Measurements from ENCODE around the gene CCDC14. TPM values are rescaled to one million over a fixed set of nuclear protein-coding genes. Genes with fewer than 3 reads are reported as not detected.

CCDC14 gene
- total RNA-seq, 1 experiment from 2014 or later = 30.8 TPM

GRCh38 chr3:123869165-123869564 lies 91.9 kb downstream of the CCDC14 start:
- DNase-seq (ENCODE audit: extremely low read depth, low read depth) = no peak

GRCh38 chr3:123864706-123865105 lies 96.3 kb downstream of the CCDC14 start:
- DNase-seq (ENCODE audit: extremely low read depth, low read depth) = no peak

Other genes starting within 250 kb of the CCDC14 start
- not detected in 2 replicates for gene MYLK, start 76.9 kb downstream of the CCDC14 start, total RNA-seq (2014; rRNA removed; shearing (Covaris generic))
- not detected in 2 replicates for gene ROPN1, start 30.9 kb upstream of the CCDC14 start, total RNA-seq (2014; rRNA removed; shearing (Covaris generic))
- 1.1 and 1.3 TPM in 2 replicates for gene KALRN, start 72.1 kb upstream of the CCDC14 start, total RNA-seq (2014; rRNA removed; shearing (Covaris generic))

All from NCI-H460 (cell line).